Measurements from ENCODE around the gene JMJD6.

JMJD6 gene

DNA sequence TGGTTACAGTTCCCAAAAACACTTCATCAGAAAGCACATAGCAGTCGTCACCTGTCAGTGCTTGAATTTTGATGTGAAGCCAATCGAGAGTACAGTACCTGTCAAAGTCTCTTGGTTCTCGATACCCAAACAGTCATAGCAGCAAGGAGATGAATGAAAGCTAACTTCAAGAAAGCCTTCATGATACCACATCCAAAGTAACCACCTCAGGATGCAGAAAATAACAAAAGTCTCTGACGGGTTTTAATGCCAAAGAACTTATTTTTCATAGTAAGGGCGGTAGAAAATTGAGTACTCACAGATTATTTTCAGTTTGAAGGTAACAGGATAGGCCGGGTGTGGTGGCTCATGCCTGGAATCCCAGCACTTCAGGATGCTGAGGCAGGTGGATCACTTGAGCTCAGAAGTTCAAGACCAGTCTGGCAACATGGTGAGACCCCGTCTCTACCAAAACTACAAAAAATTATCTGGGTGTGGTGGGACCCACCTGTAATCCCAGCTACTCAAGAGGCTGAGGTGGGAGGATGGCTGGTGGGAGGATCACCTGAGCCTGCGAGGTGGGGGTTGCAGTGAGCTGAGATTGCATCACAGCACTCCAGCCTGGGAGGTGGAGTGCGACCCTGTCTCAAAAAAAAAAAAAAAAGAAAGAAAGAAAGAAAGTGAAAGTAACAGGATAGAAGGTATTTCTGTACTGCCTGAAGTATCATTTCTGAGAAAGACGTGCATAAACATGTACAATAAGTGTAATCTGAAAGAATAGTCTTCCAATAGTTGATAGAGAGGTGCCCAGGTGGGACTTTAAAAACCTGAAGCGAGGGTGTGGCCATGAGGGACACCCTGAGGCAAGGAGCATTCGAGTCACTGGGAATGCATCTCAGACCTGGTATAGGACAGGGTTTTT is 26.9 kb upstream of the JMJD6 start:
- Histone ChIP-seq H3K4me3 (ENCODE audit: low read length, poor library complexity, severe bottlenecking) (no peak overlapping the region), H3K9me3 (ENCODE audit: insufficient read depth, low read depth, low read length) (no peaks in the 10 kb centered on the region), H4K20me1 (ENCODE audit: insufficient read depth, low read length, poor library complexity, severe bottlenecking) (no peaks in the 10 kb centered on the region), H3K9ac (ENCODE audit: low read depth, low read length, poor library complexity, severe bottlenecking) (no peak overlapping the region), H2AFZ (ENCODE audit: low read length) (no peak overlapping the region), H3K27me3 (ENCODE audit: insufficient read depth, low read length, poor library complexity, severe bottlenecking) (no peaks in the 10 kb centered on the region), H3F3A (ENCODE audit: low read depth) (no peaks in the 10 kb centered on the region), H3K4me1 (ENCODE audit: insufficient read depth, low read length, poor library complexity, severe bottlenecking) (peaks cover 4% of the 10 kb centered on the region), H3K79me2 (ENCODE audit: insufficient read depth, low read length) (no peaks in the 10 kb centered on the region), H3K36me3 (ENCODE audit: insufficient read depth, low read length) (no peaks in the 10 kb centered on the region; the same call in 1 of the 2 replicates), H3K9me2 (replicated peaks; ENCODE audit: low read depth, low read length) (no peaks in the 10 kb centered on the region), H3K4me2 (ENCODE audit: low read depth, low read length, poor library complexity, severe bottlenecking) (no peak overlapping the region)
- TF ChIP-seq, protein P1, sequence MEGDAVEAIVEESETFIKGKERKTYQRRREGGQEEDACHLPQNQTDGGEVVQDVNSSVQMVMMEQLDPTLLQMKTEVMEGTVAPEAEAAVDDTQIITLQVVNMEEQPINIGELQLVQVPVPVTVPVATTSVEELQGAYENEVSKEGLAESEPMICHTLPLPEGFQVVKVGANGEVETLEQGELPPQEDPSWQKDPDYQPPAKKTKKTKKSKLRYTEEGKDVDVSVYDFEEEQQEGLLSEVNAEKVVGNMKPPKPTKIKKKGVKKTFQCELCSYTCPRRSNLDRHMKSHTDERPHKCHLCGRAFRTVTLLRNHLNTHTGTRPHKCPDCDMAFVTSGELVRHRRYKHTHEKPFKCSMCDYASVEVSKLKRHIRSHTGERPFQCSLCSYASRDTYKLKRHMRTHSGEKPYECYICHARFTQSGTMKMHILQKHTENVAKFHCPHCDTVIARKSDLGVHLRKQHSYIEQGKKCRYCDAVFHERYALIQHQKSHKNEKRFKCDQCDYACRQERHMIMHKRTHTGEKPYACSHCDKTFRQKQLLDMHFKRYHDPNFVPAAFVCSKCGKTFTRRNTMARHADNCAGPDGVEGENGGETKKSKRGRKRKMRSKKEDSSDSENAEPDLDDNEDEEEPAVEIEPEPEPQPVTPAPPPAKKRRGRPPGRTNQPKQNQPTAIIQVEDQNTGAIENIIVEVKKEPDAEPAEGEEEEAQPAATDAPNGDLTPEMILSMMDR (conservative IDR thresholded peaks at IDR 0.05; ENCODE audit: low read length), result no peak
- TF ChIP-seq EZH2phosphoT487 (IDR thresholded peaks at IDR 0.05; ENCODE audit: borderline replicate concordance), result no peak

DNA sequence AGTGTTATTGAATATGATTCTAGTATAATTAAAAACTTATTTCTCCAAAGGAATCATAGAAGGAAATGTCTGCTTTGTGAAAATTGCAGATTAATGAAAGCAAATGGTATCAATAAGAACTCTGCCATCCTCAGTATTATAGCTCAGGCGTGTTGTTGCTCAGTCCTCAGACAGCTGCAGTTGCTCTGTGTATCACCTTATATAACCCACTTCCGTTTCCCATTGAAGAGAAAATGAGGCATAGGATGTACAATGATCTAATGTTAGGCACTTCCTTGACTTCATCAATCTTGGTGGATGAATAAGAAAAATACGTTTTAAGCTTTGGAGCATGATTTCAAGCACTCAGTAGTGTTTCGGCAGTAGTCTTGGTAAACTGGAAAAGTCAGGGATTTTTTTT is 25.6 kb upstream of the JMJD6 start:
- no peaks in the 10 kb centered on the region for H3F3A ChIP-seq (ENCODE audit: low read depth)
- no peak overlapping the region for H3K9ac ChIP-seq (ENCODE audit: low read depth, low read length, poor library complexity, severe bottlenecking)
- no peak overlapping the region for H3K4me3 ChIP-seq (ENCODE audit: low read length, poor library complexity, severe bottlenecking)
- H3K79me2 ChIP-seq (ENCODE audit: insufficient read depth, low read length), result no peaks in the 10 kb centered on the region
- no peaks in the 10 kb centered on the region for H3K27me3 ChIP-seq (ENCODE audit: insufficient read depth, low read length, poor library complexity, severe bottlenecking)
- no peak overlapping the region for H2AFZ ChIP-seq (ENCODE audit: low read length)
- H4K20me1 ChIP-seq (ENCODE audit: insufficient read depth, low read length, poor library complexity, severe bottlenecking), result no peaks in the 10 kb centered on the region
- no peak overlapping the region for H3K4me2 ChIP-seq (ENCODE audit: low read depth, low read length, poor library complexity, severe bottlenecking)
- H3K9me3 ChIP-seq (ENCODE audit: insufficient read depth, low read depth, low read length), result no peaks in the 10 kb centered on the region
- peaks cover 1% of the 10 kb centered on the region for H3K4me1 ChIP-seq (ENCODE audit: insufficient read depth, low read length, poor library complexity, severe bottlenecking)
- H3K9me2 ChIP-seq (replicated peaks; ENCODE audit: low read depth, low read length), result no peaks in the 10 kb centered on the region
- no peaks in the 10 kb centered on the region; the same call in 1 of the 2 replicates for H3K36me3 ChIP-seq (ENCODE audit: insufficient read depth, low read length)
- TF ChIP-seq, protein P1 (conservative IDR thresholded peaks at IDR 0.05; ENCODE audit: low read length), result no peak
- TF ChIP-seq EZH2phosphoT487 (IDR thresholded peaks at IDR 0.05; ENCODE audit: borderline replicate concordance), result no peak

DNA sequence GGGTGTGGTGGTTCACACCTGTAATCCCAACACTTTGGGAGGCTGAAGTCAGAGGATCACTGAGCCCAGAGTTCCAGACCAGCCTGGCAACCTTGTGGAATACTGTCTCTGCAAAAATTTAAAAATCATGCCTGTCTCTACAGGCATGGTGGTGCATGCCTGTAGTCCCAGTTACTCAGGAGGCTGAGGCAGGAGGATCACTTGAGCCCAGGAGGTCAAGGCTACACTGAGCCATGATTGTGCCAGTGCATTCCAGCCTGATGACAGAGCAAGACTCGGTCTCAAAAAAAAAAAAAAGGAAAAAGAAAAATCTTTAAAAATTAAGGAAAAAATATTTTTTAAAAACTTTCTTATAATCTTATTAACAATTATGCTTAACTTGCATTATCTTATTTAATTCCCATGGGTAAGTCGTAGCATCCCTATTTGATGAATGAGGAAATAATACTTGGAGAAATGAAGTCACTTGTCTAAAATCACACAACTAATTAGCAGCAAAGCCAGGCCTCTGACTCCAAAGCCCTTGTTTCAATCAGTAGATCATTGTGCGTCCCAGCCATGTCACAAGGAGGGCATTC is 25.1 kb upstream of the JMJD6 start:
- Histone ChIP-seq H3K27me3 (ENCODE audit: insufficient read depth, low read length, poor library complexity, severe bottlenecking) (no peaks in the 10 kb centered on the region), H3K4me1 (ENCODE audit: insufficient read depth, low read length, poor library complexity, severe bottlenecking) (no peaks in the 10 kb centered on the region), H3K4me3 (ENCODE audit: low read length, poor library complexity, severe bottlenecking) (no peak overlapping the region), H2AFZ (ENCODE audit: low read length) (no peak overlapping the region), H3F3A (ENCODE audit: low read depth) (no peaks in the 10 kb centered on the region), H4K20me1 (ENCODE audit: insufficient read depth, low read length, poor library complexity, severe bottlenecking) (no peaks in the 10 kb centered on the region), H3K79me2 (ENCODE audit: insufficient read depth, low read length) (no peaks in the 10 kb centered on the region), H3K9ac (ENCODE audit: low read depth, low read length, poor library complexity, severe bottlenecking) (no peak overlapping the region), H3K4me2 (ENCODE audit: low read depth, low read length, poor library complexity, severe bottlenecking) (no peak overlapping the region), H3K36me3 (ENCODE audit: insufficient read depth, low read length) (peaks cover 1% of the 10 kb centered on the region; the same call in 1 of the 2 replicates), H3K9me3 (ENCODE audit: insufficient read depth, low read depth, low read length) (no peaks in the 10 kb centered on the region), H3K9me2 (replicated peaks; ENCODE audit: low read depth, low read length) (no peaks in the 10 kb centered on the region)
- TF ChIP-seq, protein P1 (conservative IDR thresholded peaks at IDR 0.05; ENCODE audit: low read length), result no peak
- TF ChIP-seq EZH2phosphoT487 (IDR thresholded peaks at IDR 0.05; ENCODE audit: borderline replicate concordance), result no peak

Measured in Loucy (cell line).